ENCODE data around the gene C11orf24. TPM values are rescaled to one million over a fixed set of nuclear protein-coding genes. Genes with fewer than 3 reads are reported as not detected.

The C11orf24 gene
- total RNA-seq, 1 donor from 2014 or later, result 50.9 TPM

DNA sequence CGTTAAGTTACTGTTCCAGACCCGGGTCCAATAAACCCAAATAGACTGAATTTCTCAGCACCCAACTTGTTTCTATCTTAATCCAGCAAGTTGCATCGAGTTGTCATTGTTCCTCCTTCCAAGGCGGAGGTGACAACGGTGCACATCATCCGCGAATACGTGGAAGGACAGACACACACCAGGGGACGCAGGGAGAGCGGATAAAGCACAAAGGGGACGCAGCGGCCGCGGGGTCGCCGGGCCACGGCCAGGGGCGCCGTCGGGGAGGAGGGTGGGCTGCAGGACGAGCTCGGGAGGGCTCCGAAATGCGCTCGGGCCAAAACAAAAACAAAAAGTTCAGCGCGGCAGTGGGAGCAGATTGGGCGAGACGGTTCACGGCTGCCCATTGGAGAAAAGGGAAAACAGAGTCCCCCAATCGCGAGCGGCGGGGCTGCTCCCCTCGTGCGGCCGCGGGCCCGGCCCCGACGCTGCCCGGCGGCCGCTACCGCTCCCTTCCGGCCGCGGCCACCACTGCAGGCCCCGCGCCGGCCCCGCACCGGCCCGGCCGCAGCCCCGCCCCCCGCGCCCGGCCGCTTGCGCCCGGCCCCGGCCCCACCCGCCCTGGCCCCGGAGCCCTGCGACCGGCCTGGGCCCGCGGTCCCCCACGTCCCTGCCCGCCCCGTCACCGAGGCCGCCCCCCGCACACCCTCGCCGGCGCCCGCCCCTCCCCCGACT lies 59.2 kb downstream of the C11orf24 start:
- no peak for DNase-seq (ENCODE audit: low spot score)

- DNase-seq (ENCODE audit: low spot score), result no peak
These were observed 60.2 kb downstream of the C11orf24 start for GRCh38 chr11:68211546-68211945.

Other genes starting within 250 kb of the C11orf24 start
- gene NDUFS8, start 241.3 kb downstream of the C11orf24 start, total RNA-seq, result 134 TPM
- 112 TPM for gene TCIRG1, start 232.9 kb downstream of the C11orf24 start, total RNA-seq
- 33.4 TPM for gene CHKA, start 150.6 kb downstream of the C11orf24 start, total RNA-seq
- gene KMT5B, start 58.7 kb downstream of the C11orf24 start, total RNA-seq, result 29.4 TPM
- 59.9 TPM for gene LRP5, start 40.6 kb upstream of the C11orf24 start, total RNA-seq
- gene PPP6R3, start 188.8 kb upstream of the C11orf24 start, total RNA-seq, result 81.3 TPM

Measured in mesenteric fat pad (tissue), 1 donor.